Measurements from ENCODE around the gene ZNRF3. TPM values are rescaled to one million over a fixed set of nuclear protein-coding genes. Genes with fewer than 3 reads are reported as not detected.

The ZNRF3 gene
- total and polyA plus RNA-seq, 4 donors: 3.5 to 10.2 (median 6.9) TPM

- DNase-seq (peak; percentile 68 to 90 (median 87)), ATAC-seq (ENCODE audit: insufficient read depth, low FRiP score) (peak; percentile 39)
- H3K4me3 ChIP-seq: no peak overlapping the region
- H3K9ac ChIP-seq (ENCODE audit: insufficient read depth in 1 of 2, low read length in 2 of 2): peak overlapping the region in 1 of 2 donors; percentile 35
- WGBS, 2 donors: 37 to 66% methylated on average over 10 of the region's 10 CpGs
- peaks cover 17 to 43% (median 38%) of the 10 kb centered on the region in 5 donors for H3K4me1 ChIP-seq (ENCODE audit: control insufficient read depth in 5 of 5, insufficient read depth in 5 of 5, low read length in 5 of 5)
- peak overlapping the region; percentile 29 to 90 for H3K27ac ChIP-seq (ENCODE audit: low read depth in 1 of 2, low read length in 1 of 2)
- H3K9me3 ChIP-seq (ENCODE audit: control insufficient read depth in 4 of 4, insufficient read depth in 3 of 4, low read length in 3 of 4): no peaks in the 10 kb centered on the region
- H3K27me3 ChIP-seq (ENCODE audit: control insufficient read depth in 3 of 3, insufficient read depth in 3 of 3, low read length in 2 of 3): no peaks in the 10 kb centered on the region
- no peaks in the 10 kb centered on the region for H3K36me3 ChIP-seq (ENCODE audit: control insufficient read depth in 4 of 4, insufficient read depth in 4 of 4, low read length in 4 of 4)
- no peak for TF ChIP-seq CTCF (IDR thresholded peaks at IDR 0.05; ENCODE audit: control extremely low read depth, extremely low read depth)
These were observed 28.7 kb downstream of the ZNRF3 start for GRCh38 chr22:28911777-28912669.

- no peak for TF ChIP-seq CTCF (IDR thresholded peaks at IDR 0.05; ENCODE audit: control extremely low read depth, extremely low read depth)
- Histone ChIP-seq H3K9me3 (ENCODE audit: control insufficient read depth in 4 of 4, insufficient read depth in 3 of 4, low read length in 3 of 4) (no peaks in the 10 kb centered on the region), H3K4me1 (ENCODE audit: control insufficient read depth in 5 of 5, insufficient read depth in 5 of 5, low read length in 5 of 5) (peaks cover 24 to 65% (median 51%) of the 10 kb centered on the region in 5 donors), H3K27ac (ENCODE audit: low read depth in 1 of 2, low read length in 1 of 2) (peak overlapping the region in 1 of 2 donors; percentile 52), H3K36me3 (ENCODE audit: control insufficient read depth in 4 of 4, insufficient read depth in 4 of 4, low read length in 4 of 4) (peaks cover 0 to 3% (median 0%) of the 10 kb centered on the region in 4 donors), H3K27me3 (ENCODE audit: control insufficient read depth in 3 of 3, insufficient read depth in 3 of 3, low read length in 2 of 3) (no peaks in the 10 kb centered on the region), H3K9ac (ENCODE audit: insufficient read depth in 1 of 2, low read length in 2 of 2) (no peak overlapping the region), H3K4me3 (no peak overlapping the region)
- DNase-seq (no peak), ATAC-seq (ENCODE audit: insufficient read depth, low FRiP score) (no peak)
- 57 to 59% methylated on average over 6 of the region's 6 CpGs for WGBS, 2 donors
These were observed 30.8 kb downstream of the ZNRF3 start for GRCh38 chr22:28914201-28914600.

- ATAC-seq (ENCODE audit: insufficient read depth, low FRiP score): no peak
- H3K4me1 ChIP-seq (ENCODE audit: control insufficient read depth in 5 of 5, insufficient read depth in 5 of 5, low read length in 5 of 5): peaks cover 22 to 63% (median 44%) of the 10 kb centered on the region in 5 donors
- 73 to 77% methylated on average over 3 of the region's 3 CpGs for WGBS, 2 donors
These were observed 32.6 kb downstream of the ZNRF3 start for GRCh38 chr22:28915969-28916368.

More at GRCh38 chr22:28915969-28916368, 32.6 kb downstream of the ZNRF3 start:
- no peak overlapping the region for H3K27ac ChIP-seq (ENCODE audit: low read depth in 1 of 2, low read length in 1 of 2)
- peaks cover 0 to 3% (median 0%) of the 10 kb centered on the region in 4 donors for H3K36me3 ChIP-seq (ENCODE audit: control insufficient read depth in 4 of 4, insufficient read depth in 4 of 4, low read length in 4 of 4)
- H3K9ac ChIP-seq (ENCODE audit: insufficient read depth in 1 of 2, low read length in 2 of 2): no peak overlapping the region
- H3K27me3 ChIP-seq (ENCODE audit: control insufficient read depth in 3 of 3, insufficient read depth in 3 of 3, low read length in 2 of 3): no peaks in the 10 kb centered on the region
- DNase-seq: no peak
- TF ChIP-seq CTCF (IDR thresholded peaks at IDR 0.05; ENCODE audit: control extremely low read depth, extremely low read depth): no peak
- no peak overlapping the region for H3K4me3 ChIP-seq
- H3K9me3 ChIP-seq (ENCODE audit: control insufficient read depth in 4 of 4, insufficient read depth in 3 of 4, low read length in 3 of 4): no peaks in the 10 kb centered on the region

Data from lung (tissue), 12 donors.